ENCODE results near the gene BABAM2. TPM values are rescaled to one million over a fixed set of nuclear protein-coding genes. Genes with fewer than 3 reads are reported as not detected.
"Not testable (repeated sequence)": the region's sequence is repeated elsewhere in the genome, so short reads cannot be mapped to it uniquely, and the experiment has no call there.

The BABAM2 gene
- total and polyA plus RNA-seq, 7 donors = 34.2 to 74.5 (median 52.3) TPM

DNA sequence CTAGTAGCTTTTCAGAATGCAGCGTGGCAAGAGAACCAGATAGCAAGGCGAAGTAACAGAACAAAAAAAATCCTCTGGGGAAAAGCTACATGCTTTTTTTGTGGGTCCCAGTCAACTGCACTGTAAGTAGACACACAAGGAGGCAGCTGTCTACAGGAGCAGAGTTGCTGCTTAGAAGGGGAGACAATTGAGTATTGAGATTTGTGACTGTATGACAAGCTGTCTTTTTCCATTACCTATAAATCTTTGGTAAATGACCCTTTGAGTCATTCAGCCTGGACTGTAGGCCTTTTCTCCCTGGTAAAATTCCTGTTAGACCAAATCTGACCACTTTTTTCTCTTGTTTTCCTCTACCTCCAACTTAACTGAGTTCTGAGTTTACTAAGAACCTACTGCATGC, 358.0 kb downstream of the BABAM2 start:
- ATAC-seq = peak in 2 of 4 donors; percentile 36 to 47
- intact Hi-C loops (cut with DNase I) = no loop called here
- 91 to 98% (median 91%) methylated on average over 2 of the region's 2 CpGs for WGBS, 3 donors

DNA sequence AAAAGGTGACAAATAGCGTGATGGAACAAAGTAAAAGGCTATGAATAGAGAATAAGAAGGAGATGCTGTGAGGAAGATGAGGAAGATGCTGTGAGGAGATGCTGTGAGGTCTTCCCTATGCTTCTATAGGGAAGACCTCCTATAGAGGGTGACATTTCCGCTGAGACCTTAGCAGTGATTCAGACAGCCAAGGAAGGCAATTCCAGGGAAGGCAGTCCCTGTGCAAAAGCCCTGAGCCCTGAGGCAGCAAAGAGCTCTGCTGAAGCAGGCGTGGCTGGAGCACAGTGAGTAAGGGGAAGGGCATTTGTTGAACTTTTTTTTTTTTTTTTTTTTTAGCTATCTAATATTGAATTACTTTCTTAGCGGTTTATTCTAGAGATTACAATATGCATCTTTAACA, 359.5 kb downstream of the BABAM2 start:
- WGBS, 3 donors = 94 to 96% (median 96%) methylated on average over 4 of the region's 4 CpGs
- H3K4me3 ChIP-seq = no peak overlapping the region
- no peaks in the 10 kb centered on the region for H3K9me3 ChIP-seq
- ATAC-seq (peak in 1 of 4 donors; percentile 42), DNase-seq (no peak)
- H3K4me1 ChIP-seq = peaks cover 10% of the 10 kb centered on the region
- no peak overlapping the region for H3K27ac ChIP-seq
- peaks cover 0 to 19% of the 10 kb centered on the region in 2 donors for H3K36me3 ChIP-seq (ENCODE audit: insufficient read depth in 1 of 2, low read depth in 1 of 2)
- intact Hi-C loops (cut with DNase I) = no loop called here
- TF ChIP-seq, protein P1, sequence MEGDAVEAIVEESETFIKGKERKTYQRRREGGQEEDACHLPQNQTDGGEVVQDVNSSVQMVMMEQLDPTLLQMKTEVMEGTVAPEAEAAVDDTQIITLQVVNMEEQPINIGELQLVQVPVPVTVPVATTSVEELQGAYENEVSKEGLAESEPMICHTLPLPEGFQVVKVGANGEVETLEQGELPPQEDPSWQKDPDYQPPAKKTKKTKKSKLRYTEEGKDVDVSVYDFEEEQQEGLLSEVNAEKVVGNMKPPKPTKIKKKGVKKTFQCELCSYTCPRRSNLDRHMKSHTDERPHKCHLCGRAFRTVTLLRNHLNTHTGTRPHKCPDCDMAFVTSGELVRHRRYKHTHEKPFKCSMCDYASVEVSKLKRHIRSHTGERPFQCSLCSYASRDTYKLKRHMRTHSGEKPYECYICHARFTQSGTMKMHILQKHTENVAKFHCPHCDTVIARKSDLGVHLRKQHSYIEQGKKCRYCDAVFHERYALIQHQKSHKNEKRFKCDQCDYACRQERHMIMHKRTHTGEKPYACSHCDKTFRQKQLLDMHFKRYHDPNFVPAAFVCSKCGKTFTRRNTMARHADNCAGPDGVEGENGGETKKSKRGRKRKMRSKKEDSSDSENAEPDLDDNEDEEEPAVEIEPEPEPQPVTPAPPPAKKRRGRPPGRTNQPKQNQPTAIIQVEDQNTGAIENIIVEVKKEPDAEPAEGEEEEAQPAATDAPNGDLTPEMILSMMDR (IDR thresholded peaks at IDR 0.05) = no peak
- H3K27me3 ChIP-seq (ENCODE audit: insufficient read depth in 3 of 3, low read length in 2 of 3) = no peaks in the 10 kb centered on the region

More for the DNA sequence above, 358.0 kb downstream of the BABAM2 start:
- Histone ChIP-seq H3K4me1 (peaks cover 10% of the 10 kb centered on the region), H3K4me3 (no peak overlapping the region), H3K27me3 (ENCODE audit: insufficient read depth in 3 of 3, low read length in 2 of 3) (no peaks in the 10 kb centered on the region), H3K9me3 (no peaks in the 10 kb centered on the region), H3K27ac (no peak overlapping the region), H3K36me3 (ENCODE audit: insufficient read depth in 1 of 2, low read depth in 1 of 2) (peaks cover 0 to 18% of the 10 kb centered on the region in 2 donors)
- DNase-seq = no peak
- TF ChIP-seq, protein P1 (IDR thresholded peaks at IDR 0.05) = no peak

DNA sequence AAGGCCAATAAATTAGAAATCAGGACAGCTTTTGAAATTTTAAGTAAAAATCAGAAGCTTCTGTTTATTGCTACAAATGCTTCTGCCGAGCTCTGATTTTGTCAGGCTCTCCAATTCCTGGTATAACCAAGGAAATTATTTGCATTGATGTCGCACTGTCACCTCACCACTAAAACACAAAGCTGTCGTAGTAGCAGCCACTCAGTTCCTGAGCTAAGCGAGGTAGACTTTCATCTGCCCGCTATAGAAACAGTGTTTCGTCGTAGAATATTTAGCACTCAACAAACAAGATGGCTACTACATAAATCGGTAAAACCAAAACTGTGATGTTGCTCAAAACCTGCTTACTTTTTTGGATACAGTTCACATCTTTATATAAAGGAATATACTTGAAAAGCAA, 360.8 kb downstream of the BABAM2 start:
- Histone ChIP-seq H3K9me3 (no peaks in the 10 kb centered on the region), H3K4me1 (peaks cover 10% of the 10 kb centered on the region), H3K4me3 (no peak overlapping the region), H3K27ac (no peak overlapping the region), H3K36me3 (ENCODE audit: insufficient read depth in 1 of 2, low read depth in 1 of 2) (peaks cover 0 to 10% of the 10 kb centered on the region in 2 donors), H3K27me3 (ENCODE audit: insufficient read depth in 3 of 3, low read length in 2 of 3) (no peaks in the 10 kb centered on the region)
- 84 to 90% (median 84%) methylated on average over 8 of the region's 8 CpGs for WGBS, 3 donors
- DNase-seq (no peak), ATAC-seq (no peak)
- intact Hi-C loops (cut with DNase I) = no loop called here
- TF ChIP-seq, protein P1 (IDR thresholded peaks at IDR 0.05) = no peak

DNA sequence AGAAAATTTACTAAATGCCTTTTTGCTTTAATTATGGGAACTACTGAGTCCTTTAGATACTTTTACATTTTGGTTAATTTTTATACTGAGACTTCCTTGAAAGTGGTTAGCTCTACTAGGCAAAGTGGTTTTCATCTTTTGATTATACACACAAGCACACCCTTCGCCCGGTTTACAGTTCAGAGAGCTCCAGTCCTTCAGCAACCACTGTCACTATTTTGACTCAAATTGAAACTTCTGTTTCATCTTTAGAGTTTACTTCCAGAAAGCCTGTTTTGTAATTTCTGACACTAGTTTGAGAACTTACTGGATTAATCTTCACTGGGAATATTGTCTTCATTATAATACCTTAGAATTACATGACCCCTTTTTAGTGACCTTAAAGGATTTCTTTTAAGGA, 361.8 kb downstream of the BABAM2 start:
- no peak overlapping the region for H3K27ac ChIP-seq
- no peak for ATAC-seq
- intact Hi-C loops (cut with DNase I) = no loop called here
- no peaks in the 10 kb centered on the region for H3K9me3 ChIP-seq
- peaks cover 0 to 6% of the 10 kb centered on the region in 2 donors for H3K36me3 ChIP-seq (ENCODE audit: insufficient read depth in 1 of 2, low read depth in 1 of 2)
- no peak overlapping the region for H3K4me3 ChIP-seq
- WGBS, 3 donors = 91 to 98% (median 97%) methylated on average over 2 of the region's 2 CpGs
- TF ChIP-seq, protein P1 (IDR thresholded peaks at IDR 0.05) = no peak
- peaks cover 7% of the 10 kb centered on the region for H3K4me1 ChIP-seq
- no peak for DNase-seq
- H3K27me3 ChIP-seq (ENCODE audit: insufficient read depth in 3 of 3, low read length in 2 of 3) = no peaks in the 10 kb centered on the region

DNA sequence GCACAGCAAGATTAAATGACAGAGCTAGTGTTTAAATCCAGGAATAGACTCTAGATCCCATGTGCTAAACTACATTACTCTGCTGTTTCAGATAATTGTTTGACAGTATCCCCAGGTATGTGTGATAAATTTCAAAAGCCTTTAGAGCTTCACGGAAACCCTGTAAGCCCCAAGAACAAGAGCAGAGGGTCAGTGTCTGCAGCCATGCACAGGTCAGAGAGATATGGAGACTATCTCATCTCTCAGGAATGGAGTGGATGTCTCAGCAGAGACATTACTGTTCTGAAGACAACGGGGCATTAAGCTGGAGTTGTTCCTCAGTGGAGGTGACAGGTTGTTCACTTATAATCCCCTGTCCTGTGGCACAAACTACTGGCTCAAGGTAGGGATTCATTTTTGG, 363.0 kb downstream of the BABAM2 start:
- TF ChIP-seq, protein P1 (IDR thresholded peaks at IDR 0.05) = no peak
- DNase-seq = no peak
- no peaks in the 10 kb centered on the region for H3K4me1 ChIP-seq
- H3K27me3 ChIP-seq (ENCODE audit: insufficient read depth in 3 of 3, low read length in 2 of 3) = no peaks in the 10 kb centered on the region
- H3K4me3 ChIP-seq = no peak overlapping the region
- H3K9me3 ChIP-seq = no peaks in the 10 kb centered on the region
- intact Hi-C loops (cut with DNase I) = no loop called here
- no peak overlapping the region for H3K27ac ChIP-seq
- WGBS, 3 donors = 78 to 86% (median 82%) methylated on average over 2 of the region's 2 CpGs
- peaks cover 0 to 6% of the 10 kb centered on the region in 2 donors for H3K36me3 ChIP-seq (ENCODE audit: insufficient read depth in 1 of 2, low read depth in 1 of 2)
- no peak for ATAC-seq

DNA sequence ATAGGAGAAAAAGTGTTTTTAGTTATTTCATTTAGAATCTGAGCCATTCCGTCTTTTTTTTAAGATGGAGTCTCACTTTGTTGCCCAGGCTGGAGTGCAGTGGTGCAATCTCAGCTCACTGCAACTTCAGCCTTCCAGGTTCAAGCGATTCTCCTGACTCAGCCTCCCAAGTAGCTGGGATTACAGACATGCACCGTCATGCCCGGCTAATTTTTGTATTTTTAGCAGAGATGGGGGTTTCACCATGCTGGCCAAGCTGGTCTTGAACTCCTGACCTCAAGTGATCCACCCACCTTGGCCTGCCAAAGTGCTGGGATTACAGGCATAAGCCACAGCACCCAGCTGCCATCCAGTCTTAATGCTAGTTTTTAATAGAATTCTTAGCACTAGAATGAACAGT, 364.7 kb downstream of the BABAM2 start:
- ATAC-seq; DNase-seq; H3K4me1 ChIP-seq; H3K27ac ChIP-seq; H3K9me3 ChIP-seq; H3K36me3 ChIP-seq (ENCODE audit: insufficient read depth in 1 of 2, low read depth in 1 of 2); H3K27me3 ChIP-seq (ENCODE audit: insufficient read depth in 3 of 3, low read length in 2 of 3); H3K4me3 ChIP-seq; intact Hi-C loops (cut with DNase I): not testable (repeated sequence)
- WGBS, 3 donors = 74 to 83% (median 74%) methylated on average over 4 of the region's 4 CpGs
